ENCODE data around the gene PER2. TPM values are rescaled to one million over a fixed set of nuclear protein-coding genes. Genes with fewer than 3 reads are reported as not detected.

Gene PER2
- total and polyA plus RNA-seq, 9 of the 15 experiments (the other 6 are each of a cell fraction or from before 2014, with no cell fraction given) = 1.1 to 10.3 (median 2.9) TPM

GRCh38 chr2:238296638-238297457 is 8.4 kb upstream of the PER2 start (continued):
- TF ChIP-seq ZBTB2 (IDR thresholded peaks at IDR 0.05) (no peak), TAF9B (IDR thresholded peaks at IDR 0.05; ENCODE audit: partially characterized antibody) (no peak)

DNA sequence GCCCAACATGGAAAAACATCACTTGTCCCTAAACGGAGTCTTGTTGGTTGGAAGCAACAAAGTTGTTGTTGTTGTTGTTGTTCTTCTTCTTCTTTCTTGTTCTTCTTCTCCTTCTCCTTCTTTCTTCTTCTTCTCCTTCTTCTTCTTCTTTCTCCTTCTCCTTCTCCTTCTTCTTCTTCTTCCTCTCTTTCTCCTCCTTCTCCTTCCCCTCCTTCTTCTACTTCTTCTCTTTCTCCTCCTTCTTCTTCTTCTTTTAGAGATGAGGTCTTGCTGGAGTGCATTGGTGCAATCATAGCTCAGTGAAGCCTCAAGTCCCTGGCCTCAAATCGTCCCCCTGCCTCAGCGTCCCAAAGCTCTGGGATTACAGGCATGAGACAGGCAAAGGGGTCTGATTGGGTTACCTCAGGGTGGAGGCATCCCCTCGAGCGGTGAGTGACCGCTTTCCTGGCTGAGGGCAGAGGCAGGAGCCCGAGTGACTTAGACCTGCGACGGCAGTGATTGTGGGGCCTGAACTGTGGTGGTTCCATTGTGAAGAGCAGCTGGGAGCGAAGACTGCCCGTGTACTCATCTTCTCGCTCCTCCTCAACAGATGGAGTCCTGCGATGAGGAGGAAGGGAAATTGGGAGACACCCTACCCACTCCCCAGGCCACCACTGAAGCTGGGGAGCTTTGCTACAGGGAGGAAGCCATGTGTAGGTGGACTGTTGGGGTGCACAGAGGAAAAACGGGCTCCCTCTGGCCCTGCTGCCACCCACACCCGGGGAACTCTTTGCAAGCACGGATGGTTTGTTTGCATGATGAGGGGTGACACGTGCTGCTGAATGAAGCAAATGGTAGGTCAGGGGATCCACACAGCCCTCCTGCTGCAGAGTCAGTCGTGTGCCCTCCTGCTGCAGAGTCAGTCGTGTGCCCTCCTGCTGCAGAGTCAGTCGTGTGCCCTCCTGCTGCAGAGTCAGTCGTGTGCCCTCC is 7.0 kb upstream of the PER2 start:
- no peak overlapping the region for H3K4me3 ChIP-seq
- in situ Hi-C loops (cut with MboI) = no loop called here
- no peak for TF ChIP-seq TRIM24 (IDR thresholded peaks at IDR 0.05)
- no peak for TF ChIP-seq TGIF2 (CRISPR knock-in tag; IDR thresholded peaks at IDR 0.05)
- TF ChIP-seq SMARCB1 (IDR thresholded peaks at IDR 0.05; ENCODE audit: insufficient read length, low read depth) = no peak
- TF ChIP-seq CBFB (CRISPR knock-in tag; IDR thresholded peaks at IDR 0.05) = no peak
- TF ChIP-seq STAG1 (CRISPR knock-in tag; IDR thresholded peaks at IDR 0.05; ENCODE audit: borderline replicate concordance) = no peak
- TF ChIP-seq FIP1L1 (IDR thresholded peaks at IDR 0.05; ENCODE audit: low read depth, low read length, poor library complexity, severe bottlenecking) = no peak
- TF ChIP-seq TOE1 (IDR thresholded peaks at IDR 0.05; ENCODE audit: borderline replicate concordance) = no peak
- TF ChIP-seq TOE1 (CRISPR knock-in tag; IDR thresholded peaks at IDR 0.05; ENCODE audit: borderline replicate concordance, low read depth) = no peak

More for the DNA sequence above, 7.0 kb upstream of the PER2 start:
- Histone ChIP-seq H3K79me2 (ENCODE audit: control insufficient read depth, insufficient read depth, low read length) (no peaks in the 10 kb centered on the region), H3K4me1 (replicated peaks in 1 of 2; ENCODE audit: control insufficient read depth in 2 of 2, insufficient read depth in 2 of 2, low read length in 2 of 2) (peaks cover 5 to 7% of the 10 kb centered on the region in 2 experiments; a peak in 3 of 5 replicates), H3K27ac (ENCODE audit: extremely low read depth, low read depth, low read length) (no peak overlapping the region), H2AFZ (ENCODE audit: low read depth, low read length) (no peak overlapping the region), H3K9me1 (ENCODE audit: control insufficient read depth, insufficient read depth, low read length) (no peaks in the 10 kb centered on the region), H3K9ac (ENCODE audit: insufficient read depth in 1 of 2, low read depth in 2 of 2, low read length in 2 of 2) (no peak overlapping the region), H3K27me3 (ENCODE audit: control insufficient read depth in 2 of 2, insufficient read depth in 2 of 2, low read length in 2 of 2) (peaks cover 0 to 7% of the 10 kb centered on the region in 2 experiments; a peak in 1 of 5 replicates), H4K20me1 (replicated peaks; ENCODE audit: control insufficient read depth, insufficient read depth, low read length) (no peaks in the 10 kb centered on the region), H3K9me3 (replicated peaks; ENCODE audit: control insufficient read depth, insufficient read depth, low read depth, low read length) (no peaks in the 10 kb centered on the region), H3K4me2 (ENCODE audit: insufficient read depth, low read length) (no peak overlapping the region), H3K36me3 (ENCODE audit: control insufficient read depth, insufficient read depth, low read length) (no peaks in the 10 kb centered on the region)
- intact Hi-C loops (cut with micrococcal nuclease) = no loop called here
- BruUV-seq (replicated peaks) = no TSS peak
- CTCF ChIA-PET (ENCODE audit: low intra/inter-chr PET ratio) = no interaction called here
- POLR2A ChIA-PET = no interaction called here
- no peak for DNase-seq (ENCODE audit: extremely low read depth in 1 of 4, low spot score in 3 of 4)
- no peak for FAIRE-seq
- 2% methylated on average over 15 of the region's 21 CpGs for WGBS (ENCODE audit: insufficient coverage, low coverage, missing lambda C conversion rate)
- no peak for ATAC-seq

Measured in K562 (cell line).